ENCODE results near the gene CCDC126.
"Not testable (repeated sequence)": the region's sequence is repeated elsewhere in the genome, so short reads cannot be mapped to it uniquely, and the experiment has no call there.

Gene CCDC126

GRCh38 chr7:23597094-23598091 is at the start of gene CCDC126:
Gene CCDC126, plus strand, starts transcription at chr7:23597382. Its CDS starts 13,934 bp downstream, at chr7:23611316.
- DNase-seq = peak; percentile 88

- DNase-seq = no peak
Measured at GRCh38 chr7:23547662-23548061, 49.5 kb upstream of the CCDC126 start.

GRCh38 chr7:23558303-23558702 is 38.9 kb upstream of the CCDC126 start:
- no peak for DNase-seq

- peak; percentile 81 for DNase-seq
Measured at GRCh38 chr7:23570592-23571200, 26.5 kb upstream of the CCDC126 start.

GRCh38 chr7:23581975-23582374 is 15.2 kb upstream of the CCDC126 start:
- not testable (repeated sequence) for DNase-seq

- not testable (repeated sequence) for DNase-seq
Measured at GRCh38 chr7:23585304-23585703, 11.9 kb upstream of the CCDC126 start.

GRCh38 chr7:23586159-23586558 is 11.0 kb upstream of the CCDC126 start:
- no peak for DNase-seq

GRCh38 chr7:23590529-23590928 is 6.7 kb upstream of the CCDC126 start:
- no peak for DNase-seq

- no peak for DNase-seq
Measured at GRCh38 chr7:23593706-23594105, 3.5 kb upstream of the CCDC126 start.

- peak; percentile 48 for DNase-seq
Measured at GRCh38 chr7:23594879-23595604, 2.1 kb upstream of the CCDC126 start.

- DNase-seq = no peak
Measured at GRCh38 chr7:23598296-23598695, 1.1 kb downstream of the CCDC126 start.

GRCh38 chr7:23600236-23600635 is 3.1 kb downstream of the CCDC126 start:
- DNase-seq = no peak

GRCh38 chr7:23603632-23604295 is 6.6 kb downstream of the CCDC126 start:
- DNase-seq = no peak

GRCh38 chr7:23604296-23604640 is 7.1 kb downstream of the CCDC126 start:
- DNase-seq = no peak

GRCh38 chr7:23607130-23607529 is 9.9 kb downstream of the CCDC126 start:
- DNase-seq = no peak

GRCh38 chr7:23607866-23608265 is 10.7 kb downstream of the CCDC126 start:
- DNase-seq = no peak

GRCh38 chr7:23615331-23615730 is 18.1 kb downstream of the CCDC126 start:
- no peak for DNase-seq

GRCh38 chr7:23616593-23616992 is 19.4 kb downstream of the CCDC126 start:
- no peak for DNase-seq

- no peak for DNase-seq
Measured at GRCh38 chr7:23617482-23617881, 20.3 kb downstream of the CCDC126 start.

- DNase-seq = no peak
Measured at GRCh38 chr7:23618241-23618640, 21.1 kb downstream of the CCDC126 start.

- DNase-seq = no peak
Measured at GRCh38 chr7:23619141-23619540, 22.0 kb downstream of the CCDC126 start.

GRCh38 chr7:23622506-23622925 is 25.3 kb downstream of the CCDC126 start:
- DNase-seq = no peak

GRCh38 chr7:23628370-23628769 is 31.2 kb downstream of the CCDC126 start:
- DNase-seq = no peak
